SU-DHL-6 (cell line): ENCODE data around the gene SRPRB.

Experiments used
- EZH2phosphoT487 ChIP-seq: fragments of 200-600 bp; sonication (generic), shearing (Covaris generic); conservative IDR thresholded peaks from 2 replicates; pipeline ENCODE4 v1.6.1; 2018; ENCODE audit warnings: mild to moderate bottlenecking, antibody characterized with exemption, low read length, moderate library complexity, mixed read lengths
- TF ChIP-seq, protein P1 (sequence below): fragments of 200-600 bp; sonication (generic); IDR thresholded peaks from one replicate; pipeline ENCODE4 v1.5.1; 2017; ENCODE audit warnings: antibody characterized with exemption, mild to moderate bottlenecking, low read length, moderate library complexity; ENCODE audit not compliant: insufficient read depth, poor library complexity, severe bottlenecking

DNA sequence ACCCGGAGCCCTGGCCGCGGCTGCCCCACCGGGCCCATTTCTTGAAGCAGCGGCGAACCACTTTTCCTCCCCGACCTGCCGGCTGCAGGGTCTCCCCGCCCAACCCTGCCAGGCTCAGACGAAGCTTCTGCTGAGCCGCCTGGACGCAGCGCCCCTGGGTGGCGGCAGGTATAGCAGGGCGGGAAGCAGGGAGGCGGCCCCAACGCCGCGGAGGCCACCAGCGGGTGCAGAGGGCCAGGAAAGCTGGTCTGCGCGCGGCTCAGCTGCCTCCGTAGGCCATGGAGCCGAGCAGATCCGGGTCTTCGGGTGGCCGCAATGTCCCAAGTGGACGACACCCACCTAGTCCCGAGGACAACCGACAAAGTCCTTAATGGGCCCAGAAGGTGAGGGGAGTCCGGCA is 21.9 kb upstream of the SRPRB start:
- TF ChIP-seq, protein P1, sequence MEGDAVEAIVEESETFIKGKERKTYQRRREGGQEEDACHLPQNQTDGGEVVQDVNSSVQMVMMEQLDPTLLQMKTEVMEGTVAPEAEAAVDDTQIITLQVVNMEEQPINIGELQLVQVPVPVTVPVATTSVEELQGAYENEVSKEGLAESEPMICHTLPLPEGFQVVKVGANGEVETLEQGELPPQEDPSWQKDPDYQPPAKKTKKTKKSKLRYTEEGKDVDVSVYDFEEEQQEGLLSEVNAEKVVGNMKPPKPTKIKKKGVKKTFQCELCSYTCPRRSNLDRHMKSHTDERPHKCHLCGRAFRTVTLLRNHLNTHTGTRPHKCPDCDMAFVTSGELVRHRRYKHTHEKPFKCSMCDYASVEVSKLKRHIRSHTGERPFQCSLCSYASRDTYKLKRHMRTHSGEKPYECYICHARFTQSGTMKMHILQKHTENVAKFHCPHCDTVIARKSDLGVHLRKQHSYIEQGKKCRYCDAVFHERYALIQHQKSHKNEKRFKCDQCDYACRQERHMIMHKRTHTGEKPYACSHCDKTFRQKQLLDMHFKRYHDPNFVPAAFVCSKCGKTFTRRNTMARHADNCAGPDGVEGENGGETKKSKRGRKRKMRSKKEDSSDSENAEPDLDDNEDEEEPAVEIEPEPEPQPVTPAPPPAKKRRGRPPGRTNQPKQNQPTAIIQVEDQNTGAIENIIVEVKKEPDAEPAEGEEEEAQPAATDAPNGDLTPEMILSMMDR, result no peak
- TF ChIP-seq EZH2phosphoT487, result no peak
